Testis (tissue), 2 donors: ENCODE measurements around the gene KRTAP10-8.

ENCODE experiments used
- POLR2A ChIP-seq: fragments of 450-650 bp; IDR thresholded peaks from one replicate; pipeline ENCODE4 v1.6.1; 2017; ENCODE audit warnings: antibody characterized with exemption, mild to moderate bottlenecking, moderate library complexity
- TF ChIP-seq, protein P1 (sequence below), 3 experiments: fragments of 450-650 bp in 2 of 3; fragments of 200-600 bp in 1 of 3; sonication (generic) in 1 of 3; IDR thresholded peaks; one replicate each; pipeline ENCODE4 v1.5.1; 2016 to 2019; ENCODE audit warnings: antibody characterized with exemption in 3 of 3, mild to moderate bottlenecking in 2 of 3, moderate library complexity in 1 of 3

DNA sequence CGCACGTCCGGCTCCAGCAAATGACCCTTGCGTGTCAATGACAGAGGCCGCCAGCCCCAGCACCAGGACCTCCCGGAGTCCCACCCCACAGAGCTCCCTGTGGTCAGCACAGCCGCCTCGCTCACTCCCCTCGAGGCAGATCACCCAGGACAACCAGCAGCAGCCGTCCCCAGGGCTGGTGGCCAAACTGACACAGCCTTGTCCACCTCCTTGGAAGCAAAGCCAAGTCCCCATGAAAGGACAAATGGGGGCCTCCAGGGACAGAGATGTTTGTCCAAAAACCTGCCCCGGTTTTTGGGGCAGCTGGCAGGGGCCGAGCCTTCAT, 27.4 kb downstream of the KRTAP10-8 start:
- TF ChIP-seq POLR2A = no peak
- TF ChIP-seq, protein P1, sequence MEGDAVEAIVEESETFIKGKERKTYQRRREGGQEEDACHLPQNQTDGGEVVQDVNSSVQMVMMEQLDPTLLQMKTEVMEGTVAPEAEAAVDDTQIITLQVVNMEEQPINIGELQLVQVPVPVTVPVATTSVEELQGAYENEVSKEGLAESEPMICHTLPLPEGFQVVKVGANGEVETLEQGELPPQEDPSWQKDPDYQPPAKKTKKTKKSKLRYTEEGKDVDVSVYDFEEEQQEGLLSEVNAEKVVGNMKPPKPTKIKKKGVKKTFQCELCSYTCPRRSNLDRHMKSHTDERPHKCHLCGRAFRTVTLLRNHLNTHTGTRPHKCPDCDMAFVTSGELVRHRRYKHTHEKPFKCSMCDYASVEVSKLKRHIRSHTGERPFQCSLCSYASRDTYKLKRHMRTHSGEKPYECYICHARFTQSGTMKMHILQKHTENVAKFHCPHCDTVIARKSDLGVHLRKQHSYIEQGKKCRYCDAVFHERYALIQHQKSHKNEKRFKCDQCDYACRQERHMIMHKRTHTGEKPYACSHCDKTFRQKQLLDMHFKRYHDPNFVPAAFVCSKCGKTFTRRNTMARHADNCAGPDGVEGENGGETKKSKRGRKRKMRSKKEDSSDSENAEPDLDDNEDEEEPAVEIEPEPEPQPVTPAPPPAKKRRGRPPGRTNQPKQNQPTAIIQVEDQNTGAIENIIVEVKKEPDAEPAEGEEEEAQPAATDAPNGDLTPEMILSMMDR (IDR thresholded peaks at IDR 0.05) = no peak
